ENCODE results near the gene ATP7B. TPM values are rescaled to one million over a fixed set of nuclear protein-coding genes. Genes with fewer than 3 reads are reported as not detected.

Gene ATP7B
- polyA plus RNA-seq, 3 donors: 0.39 to 0.44 TPM; not detected in 1

DNA sequence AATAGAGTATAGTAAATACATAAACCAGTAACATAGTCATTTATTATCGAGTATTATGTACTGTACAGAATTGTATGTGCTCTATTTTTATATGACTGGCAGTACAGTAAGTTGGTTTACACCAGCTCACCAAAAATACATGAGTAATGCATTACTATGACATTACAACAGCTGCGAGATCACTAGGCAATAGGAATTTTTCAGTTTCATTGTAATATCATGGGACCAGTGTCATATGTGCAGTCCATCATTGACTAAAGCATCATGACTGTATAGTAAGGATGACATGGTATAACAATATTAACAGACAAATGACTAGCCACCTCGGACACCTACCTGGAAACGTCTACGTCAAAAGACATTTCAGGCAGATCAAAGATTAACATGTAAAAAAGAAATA, 33.6 kb downstream of the ATP7B start:
- H3K9me3 Mint-ChIP-seq: peaks cover 0 to 3% (median 0%) of the 10 kb centered on the region in 7 donors
- no peaks in the 10 kb centered on the region for H3K36me3 Mint-ChIP-seq
- no peaks in the 10 kb centered on the region for H3K4me1 ChIP-seq (ENCODE audit: control insufficient read depth in 1 of 2, insufficient read depth in 2 of 2, low read length in 2 of 2)
- no peak overlapping the region for H3K9ac ChIP-seq (ENCODE audit: insufficient read depth, low read length, poor library complexity, severe bottlenecking)
- peaks cover 0 to 2% of the 10 kb centered on the region in 2 donors for H3K9me3 ChIP-seq (replicated peaks in 1 of 2; ENCODE audit: control insufficient read depth in 1 of 2, insufficient read depth in 1 of 2, low read length in 2 of 2)
- DNase-seq: no peak
- no peak overlapping the region for H3K4me2 ChIP-seq (replicated peaks; ENCODE audit: extremely low read depth, low read length, poor library complexity, severe bottlenecking)
- H4K20me1 ChIP-seq (ENCODE audit: insufficient read depth, low read length): no peaks in the 10 kb centered on the region
- no CpG with 5 or more reads among the region's 5 CpGs for WGBS (ENCODE audit: insufficient coverage)
- no peak overlapping the region for H3K27ac Mint-ChIP-seq
- H3K4me1 Mint-ChIP-seq: peaks cover 3% of the 10 kb centered on the region
- intact Hi-C loops (cut with micrococcal nuclease): no loop called here
- TF ChIP-seq, protein P1, sequence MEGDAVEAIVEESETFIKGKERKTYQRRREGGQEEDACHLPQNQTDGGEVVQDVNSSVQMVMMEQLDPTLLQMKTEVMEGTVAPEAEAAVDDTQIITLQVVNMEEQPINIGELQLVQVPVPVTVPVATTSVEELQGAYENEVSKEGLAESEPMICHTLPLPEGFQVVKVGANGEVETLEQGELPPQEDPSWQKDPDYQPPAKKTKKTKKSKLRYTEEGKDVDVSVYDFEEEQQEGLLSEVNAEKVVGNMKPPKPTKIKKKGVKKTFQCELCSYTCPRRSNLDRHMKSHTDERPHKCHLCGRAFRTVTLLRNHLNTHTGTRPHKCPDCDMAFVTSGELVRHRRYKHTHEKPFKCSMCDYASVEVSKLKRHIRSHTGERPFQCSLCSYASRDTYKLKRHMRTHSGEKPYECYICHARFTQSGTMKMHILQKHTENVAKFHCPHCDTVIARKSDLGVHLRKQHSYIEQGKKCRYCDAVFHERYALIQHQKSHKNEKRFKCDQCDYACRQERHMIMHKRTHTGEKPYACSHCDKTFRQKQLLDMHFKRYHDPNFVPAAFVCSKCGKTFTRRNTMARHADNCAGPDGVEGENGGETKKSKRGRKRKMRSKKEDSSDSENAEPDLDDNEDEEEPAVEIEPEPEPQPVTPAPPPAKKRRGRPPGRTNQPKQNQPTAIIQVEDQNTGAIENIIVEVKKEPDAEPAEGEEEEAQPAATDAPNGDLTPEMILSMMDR (IDR thresholded peaks at IDR 0.05): no peak
- peaks cover 0 to 3% (median 3%) of the 10 kb centered on the region in 3 donors for H3K27me3 Mint-ChIP-seq (ENCODE audit: low read depth in 3 of 3)
- H3K4me3 ChIP-seq (replicated peaks in 1 of 3; ENCODE audit: low read depth in 2 of 3, low read length in 3 of 3): no peak overlapping the region
- H2AFZ ChIP-seq (ENCODE audit: insufficient read depth, low read depth, low read length, poor library complexity, severe bottlenecking): no peak overlapping the region
- no peak overlapping the region for H3K27ac ChIP-seq (ENCODE audit: low read depth in 1 of 2, low read length in 2 of 2)
- no peaks in the 10 kb centered on the region for H3K79me2 ChIP-seq (ENCODE audit: insufficient read depth, low read length)
- H3K27me3 ChIP-seq (ENCODE audit: control insufficient read depth in 2 of 2, insufficient read depth in 2 of 2, low read length in 2 of 2): no peaks in the 10 kb centered on the region
- no peak overlapping the region for H3K4me3 Mint-ChIP-seq
- H3K36me3 ChIP-seq (replicated peaks in 1 of 2; ENCODE audit: control insufficient read depth in 1 of 2, insufficient read depth in 2 of 2, low read length in 2 of 2): no peaks in the 10 kb centered on the region

DNA sequence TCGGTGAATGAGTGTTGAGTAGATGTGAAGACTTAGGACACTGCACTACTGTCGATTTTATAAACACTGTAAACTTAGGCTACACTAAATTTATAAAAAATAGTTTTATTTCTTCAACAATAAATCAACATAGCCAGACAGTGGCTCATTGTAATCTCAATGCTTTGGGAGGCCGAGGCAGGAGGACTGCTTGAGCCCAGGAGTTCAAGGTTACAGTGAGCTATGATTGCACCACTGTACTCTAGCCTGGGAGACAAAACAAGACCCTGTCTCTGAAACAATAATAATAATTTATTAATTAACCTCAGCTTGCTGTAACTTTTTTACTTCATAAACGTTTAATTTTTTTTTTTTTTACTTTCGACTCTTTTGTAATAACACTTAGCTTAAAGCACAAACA, 34.4 kb downstream of the ATP7B start:
- no peak for DNase-seq
- Mint-ChIP-seq H3K36me3 (no peaks in the 10 kb centered on the region), H3K4me1 (no peaks in the 10 kb centered on the region), H3K9me3 (peaks cover 0 to 3% (median 0%) of the 10 kb centered on the region in 7 donors), H3K27me3 (ENCODE audit: low read depth in 3 of 3) (peaks cover 0 to 3% (median 3%) of the 10 kb centered on the region in 3 donors), H3K4me3 (no peak overlapping the region), H3K27ac (no peak overlapping the region)
- TF ChIP-seq, protein P1 (IDR thresholded peaks at IDR 0.05): no peak
- no peaks in the 10 kb centered on the region for H3K36me3 ChIP-seq (replicated peaks in 1 of 2; ENCODE audit: control insufficient read depth in 1 of 2, insufficient read depth in 2 of 2, low read length in 2 of 2)
- H4K20me1 ChIP-seq (ENCODE audit: insufficient read depth, low read length): no peaks in the 10 kb centered on the region
- no peak overlapping the region for H3K4me3 ChIP-seq (replicated peaks in 1 of 3; ENCODE audit: low read depth in 2 of 3, low read length in 3 of 3)
- no peak overlapping the region for H3K9ac ChIP-seq (ENCODE audit: insufficient read depth, low read length, poor library complexity, severe bottlenecking)
- no CpG with 5 or more reads among the region's 5 CpGs for WGBS (ENCODE audit: insufficient coverage)
- no peaks in the 10 kb centered on the region for H3K9me3 ChIP-seq (replicated peaks in 1 of 2; ENCODE audit: control insufficient read depth in 1 of 2, insufficient read depth in 1 of 2, low read length in 2 of 2)
- H3K4me2 ChIP-seq (replicated peaks; ENCODE audit: extremely low read depth, low read length, poor library complexity, severe bottlenecking): no peak overlapping the region
- intact Hi-C loops (cut with micrococcal nuclease): no loop called here
- no peaks in the 10 kb centered on the region for H3K4me1 ChIP-seq (ENCODE audit: control insufficient read depth in 1 of 2, insufficient read depth in 2 of 2, low read length in 2 of 2)
- no peak overlapping the region for H2AFZ ChIP-seq (ENCODE audit: insufficient read depth, low read depth, low read length, poor library complexity, severe bottlenecking)
- H3K27ac ChIP-seq (ENCODE audit: low read depth in 1 of 2, low read length in 2 of 2): no peak overlapping the region
- no peaks in the 10 kb centered on the region for H3K27me3 ChIP-seq (ENCODE audit: control insufficient read depth in 2 of 2, insufficient read depth in 2 of 2, low read length in 2 of 2)
- no peaks in the 10 kb centered on the region for H3K79me2 ChIP-seq (ENCODE audit: insufficient read depth, low read length)
